GM19099 (cell line): ENCODE measurements around the gene CDC42SE1.

Experiments used
- POLR2A ChIP-seq: IDR thresholded peaks from 3 replicates; pipeline ENCODE4 v1.6.1; 2011; ENCODE audit warnings: low read depth; ENCODE audit not compliant: insufficient read length; ENCODE audit errors: extremely low read depth

The CDC42SE1 gene

GRCh38 chr1:151005729-151006319 lies 53.6 kb downstream of the CDC42SE1 start:
- no peak for TF ChIP-seq POLR2A

GRCh38 chr1:151003180-151003579 lies 56.2 kb downstream of the CDC42SE1 start:
- no peak for TF ChIP-seq POLR2A

- TF ChIP-seq POLR2A = no peak
These were observed 56.8 kb downstream of the CDC42SE1 start for GRCh38 chr1:151002611-151003010.

GRCh38 chr1:151002051-151002450 lies 57.4 kb downstream of the CDC42SE1 start:
- no peak for TF ChIP-seq POLR2A

GRCh38 chr1:151001602-151002001 lies 57.8 kb downstream of the CDC42SE1 start:
- TF ChIP-seq POLR2A = no peak
